ENCODE results near the gene CNTNAP1.

The CNTNAP1 gene

GRCh38 chr17:42675965-42676423 lies 6.3 kb upstream of the CNTNAP1 start:
- no peak for TF ChIP-seq CTCF (IDR thresholded peaks at IDR 0.05; ENCODE audit: low read length, missing control alignments)
- H3K4me3 ChIP-seq (replicated peaks; ENCODE audit: low read depth, low read length), result peak overlapping the region; percentile 91
- peak; percentile 49 for DNase-seq (ENCODE audit: low read depth)

- H3K4me3 ChIP-seq (replicated peaks; ENCODE audit: low read depth, low read length), result peak within 1 kb of the TSS; percentile 91
- no peak for DNase-seq (ENCODE audit: low read depth)
- TF ChIP-seq CTCF (IDR thresholded peaks at IDR 0.05; ENCODE audit: low read length, missing control alignments), result no peak
Measured at GRCh38 chr17:42676424-42677011, 5.8 kb upstream of the CNTNAP1 start, which contains the start of gene PLEKHH3. Gene PLEKHH3 (minus strand): TSS chr17:42676994. CDS start chr17:42676563, 431 bp downstream.

GRCh38 chr17:42677012-42677857 lies 5.1 kb upstream of the CNTNAP1 start:
- DNase-seq (ENCODE audit: low read depth), result peak; percentile 100
- TF ChIP-seq CTCF (IDR thresholded peaks at IDR 0.05; ENCODE audit: low read length, missing control alignments), result no peak
- H3K4me3 ChIP-seq (replicated peaks; ENCODE audit: low read depth, low read length), result peak overlapping the region; percentile 91

- DNase-seq (ENCODE audit: low read depth), result peak; percentile 86
- no peak for TF ChIP-seq CTCF (IDR thresholded peaks at IDR 0.05; ENCODE audit: low read length, missing control alignments)
- peak overlapping the region; percentile 64 for H3K4me3 ChIP-seq (replicated peaks; ENCODE audit: low read depth, low read length)
Measured at GRCh38 chr17:42677921-42678781, 4.2 kb upstream of the CNTNAP1 start.

GRCh38 chr17:42678951-42679491 lies 3.3 kb upstream of the CNTNAP1 start:
- TF ChIP-seq CTCF (IDR thresholded peaks at IDR 0.05; ENCODE audit: low read length, missing control alignments), result no peak
- peak overlapping the region; percentile 22 for H3K4me3 ChIP-seq (replicated peaks; ENCODE audit: low read depth, low read length)
- peak; percentile 55 for DNase-seq (ENCODE audit: low read depth)

Measured in fibroblast of pulmonary artery (primary cell).